Glutamatergic neuron (in vitro differentiated cells): ENCODE results near the gene MRPS10. TPM values are rescaled to one million over a fixed set of nuclear protein-coding genes. Genes with fewer than 3 reads are reported as not detected.

Experiments used
- DNase-seq: peaks from one replicate; pipeline ENCODE4 v3.0.0; 2022
- H3K27ac Mint-ChIP-seq: one replicate; pipeline ENCODE4 v1.8.0; 2020; ENCODE audit warnings: mild to moderate bottlenecking, mixed read lengths, inconsistent platforms; ENCODE audit not compliant: unreplicated experiment
- H3K27me3 Mint-ChIP-seq: one replicate; pipeline ENCODE4 v1.8.0; 2020; ENCODE audit warnings: mild to moderate bottlenecking, moderate library complexity, mixed read lengths, inconsistent platforms; ENCODE audit not compliant: unreplicated experiment
- H3K36me3 Mint-ChIP-seq: one replicate; pipeline ENCODE4 v1.8.0; 2020; ENCODE audit warnings: mild to moderate bottlenecking, mixed read lengths, inconsistent platforms; ENCODE audit not compliant: unreplicated experiment
- H3K4me1 Mint-ChIP-seq: one replicate; pipeline ENCODE4 v1.8.0; 2020; ENCODE audit warnings: mild to moderate bottlenecking, low read depth, mixed read lengths, inconsistent platforms; ENCODE audit not compliant: unreplicated experiment
- H3K4me3 Mint-ChIP-seq: one replicate; pipeline ENCODE4 v1.8.0; 2020; ENCODE audit warnings: mild to moderate bottlenecking, mixed read lengths, inconsistent platforms; ENCODE audit not compliant: unreplicated experiment
- H3K9me3 Mint-ChIP-seq: one replicate; pipeline ENCODE4 v1.8.0; 2020; ENCODE audit warnings: mild to moderate bottlenecking, moderate library complexity, mixed read lengths, inconsistent platforms; ENCODE audit not compliant: unreplicated experiment
- CTCF ChIP-seq: fragments of 200-600 bp; sonication (generic); IDR thresholded peaks from one replicate; pipeline ENCODE4 v1.5.0; 2021; ENCODE audit not compliant: partially characterized antibody, unreplicated experiment
- total RNA-seq: library from RNA; stranded (reverse); fragmentation: NEBNext Ultra II Directional; extraction: Animal tissue kit (Norgen Biotek cat#: 25700); gene quantifications from one replicate; pipeline ENCODE4 v1.2.1, GENCODE V29; 2021; ENCODE audit not compliant: unreplicated experiment

Gene MRPS10
- total RNA-seq, 1 donor from 2014 or later: 25.9 TPM

DNA sequence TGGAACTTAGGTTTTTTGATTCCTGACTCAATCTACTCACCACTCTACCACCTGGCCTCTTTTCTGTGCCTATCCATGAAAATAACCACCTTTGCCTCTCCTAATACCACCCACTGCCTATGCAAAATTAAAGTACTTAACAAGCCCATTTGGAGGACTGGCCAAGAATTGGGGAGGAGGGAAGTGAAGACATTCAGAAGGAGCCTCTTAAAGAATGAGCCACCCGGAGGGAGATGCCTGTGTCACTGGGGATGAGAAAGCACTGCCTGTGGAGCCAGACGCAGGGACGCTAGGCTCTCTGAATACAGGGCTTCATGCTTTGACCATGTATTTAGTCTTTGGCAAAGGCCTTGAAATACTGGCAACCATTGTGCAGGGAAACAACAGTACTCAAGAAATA, 40.0 kb upstream of the MRPS10 start:
- H3K9me3 Mint-ChIP-seq: peaks cover 3% of the 10 kb centered on the region
- no peak for TF ChIP-seq CTCF
- H3K27ac Mint-ChIP-seq: no peak overlapping the region
- H3K27me3 Mint-ChIP-seq: peaks cover 10% of the 10 kb centered on the region
- H3K36me3 Mint-ChIP-seq: peaks cover 5% of the 10 kb centered on the region
- DNase-seq: no peak
- H3K4me3 Mint-ChIP-seq: no peak overlapping the region
- peaks cover 4% of the 10 kb centered on the region for H3K4me1 Mint-ChIP-seq

GRCh38 chr6:42257063-42257462, 39.4 kb upstream of the MRPS10 start:
- TF ChIP-seq CTCF: no peak
- Mint-ChIP-seq H3K27ac (no peak overlapping the region), H3K36me3 (peaks cover 5% of the 10 kb centered on the region), H3K27me3 (peaks cover 10% of the 10 kb centered on the region), H3K4me1 (peaks cover 2% of the 10 kb centered on the region), H3K4me3 (no peak overlapping the region), H3K9me3 (peaks cover 3% of the 10 kb centered on the region)
- DNase-seq: no peak

DNA sequence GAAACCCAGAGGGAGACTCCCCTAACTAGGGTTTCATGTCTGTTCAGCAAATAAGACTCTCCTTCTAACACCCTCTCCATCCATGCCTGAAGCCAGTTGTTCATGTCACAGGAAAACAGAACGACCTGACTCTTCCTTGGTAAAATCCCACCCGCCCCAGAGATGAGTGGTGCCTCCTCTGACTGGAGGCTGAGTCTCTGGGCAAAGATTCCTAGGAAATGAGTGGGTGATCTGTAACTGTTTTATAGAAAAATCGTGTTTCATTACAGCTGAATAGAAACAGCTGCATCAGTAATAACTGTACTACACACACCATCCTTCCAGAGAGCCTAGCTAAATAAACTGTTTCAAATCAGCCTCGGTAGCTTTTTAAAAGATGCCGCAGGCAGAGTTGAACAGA, 37.4 kb upstream of the MRPS10 start:
- no peak overlapping the region for H3K4me3 Mint-ChIP-seq
- H3K9me3 Mint-ChIP-seq: peaks cover 3% of the 10 kb centered on the region
- H3K27me3 Mint-ChIP-seq: peaks cover 10% of the 10 kb centered on the region
- TF ChIP-seq CTCF: no peak
- DNase-seq: no peak
- peaks cover 3% of the 10 kb centered on the region for H3K4me1 Mint-ChIP-seq
- no peak overlapping the region for H3K27ac Mint-ChIP-seq
- peaks cover 5% of the 10 kb centered on the region for H3K36me3 Mint-ChIP-seq

DNA sequence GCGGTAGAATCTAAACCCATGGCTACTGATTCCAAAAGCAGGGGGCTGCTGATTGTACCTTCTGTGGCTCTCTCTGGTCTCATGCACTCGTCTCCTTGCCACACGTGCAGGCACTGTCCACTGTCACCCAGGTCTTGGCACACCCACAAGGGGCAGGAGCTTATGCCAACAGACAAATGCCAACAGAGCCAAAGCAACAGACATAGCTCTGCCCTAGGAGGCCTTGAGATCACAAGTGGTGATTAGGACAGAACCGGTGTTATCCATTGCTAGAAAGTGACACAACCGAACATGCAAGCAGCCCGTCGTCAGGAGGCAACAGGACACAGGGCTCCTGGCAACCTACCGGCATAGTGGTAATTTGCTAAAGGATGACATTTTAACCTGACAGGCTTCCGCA, 36.8 kb upstream of the MRPS10 start:
- no peak for TF ChIP-seq CTCF
- Mint-ChIP-seq H3K9me3 (peaks cover 3% of the 10 kb centered on the region), H3K4me1 (peaks cover 5% of the 10 kb centered on the region), H3K4me3 (no peak overlapping the region), H3K27ac (no peak overlapping the region), H3K27me3 (peaks cover 10% of the 10 kb centered on the region), H3K36me3 (peaks cover 5% of the 10 kb centered on the region)
- DNase-seq: no peak

- TF ChIP-seq CTCF: no peak
- no peak for DNase-seq
- peaks cover 14% of the 10 kb centered on the region for H3K4me1 Mint-ChIP-seq
- H3K27me3 Mint-ChIP-seq: peaks cover 9% of the 10 kb centered on the region
- no peak overlapping the region for H3K27ac Mint-ChIP-seq
- H3K36me3 Mint-ChIP-seq: peaks cover 5% of the 10 kb centered on the region
- H3K9me3 Mint-ChIP-seq: peaks cover 5% of the 10 kb centered on the region
- no peak overlapping the region for H3K4me3 Mint-ChIP-seq
Observed at GRCh38 chr6:42251911-42252637, 34.4 kb upstream of the MRPS10 start.
